Measurements from ENCODE around the gene OR7A5.
"Not testable (repeated sequence)": the region's sequence is repeated elsewhere in the genome, so short reads cannot be mapped to it uniquely, and the experiment has no call there.

OR7A5 gene

GRCh38 chr19:14783410-14783998 lies 51.5 kb downstream of the OR7A5 start:
- DNase-seq, result not testable (repeated sequence)

- DNase-seq, result no peak
Measured at GRCh38 chr19:14782626-14783409, 52.2 kb downstream of the OR7A5 start.

DNA sequence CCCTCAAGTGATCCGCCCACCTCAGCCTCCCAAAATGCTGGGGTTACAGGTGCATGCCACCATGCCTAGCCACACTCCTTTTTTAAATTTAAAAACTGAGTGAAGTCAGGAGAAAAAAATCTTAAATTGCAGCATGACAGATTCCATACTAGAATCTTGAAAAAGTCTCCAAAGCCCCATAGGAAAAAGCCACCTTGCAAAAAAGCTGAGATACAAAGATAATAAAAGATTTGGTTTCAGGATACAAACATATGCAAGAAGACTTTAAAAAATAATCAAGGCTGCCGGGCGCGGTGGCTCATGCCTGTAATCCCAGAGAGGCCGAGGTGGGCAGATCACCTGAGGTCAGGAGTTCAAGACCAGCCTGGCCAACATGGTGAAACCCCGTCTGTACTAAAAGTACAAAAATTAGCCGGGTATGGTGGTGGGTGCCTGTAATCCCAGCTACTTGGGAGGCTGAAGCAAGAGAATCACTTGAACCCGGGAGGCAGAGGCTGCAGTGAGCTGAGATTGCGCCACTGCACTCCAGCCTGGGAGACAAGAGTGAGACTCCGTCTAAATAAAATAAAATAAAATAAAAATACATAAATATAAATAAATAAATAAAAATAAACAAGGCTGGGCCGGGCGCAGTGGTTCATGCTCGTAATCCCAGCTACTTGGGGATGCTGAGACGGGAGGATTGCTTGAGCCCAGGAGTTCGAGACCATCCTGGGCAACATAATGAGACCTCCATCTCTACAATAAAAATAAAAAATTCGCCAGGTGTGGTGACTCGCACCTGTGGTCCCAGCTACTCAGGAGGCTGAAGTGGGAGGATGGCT lies 53.1 kb downstream of the OR7A5 start:
- not testable (repeated sequence) for DNase-seq

DNA sequence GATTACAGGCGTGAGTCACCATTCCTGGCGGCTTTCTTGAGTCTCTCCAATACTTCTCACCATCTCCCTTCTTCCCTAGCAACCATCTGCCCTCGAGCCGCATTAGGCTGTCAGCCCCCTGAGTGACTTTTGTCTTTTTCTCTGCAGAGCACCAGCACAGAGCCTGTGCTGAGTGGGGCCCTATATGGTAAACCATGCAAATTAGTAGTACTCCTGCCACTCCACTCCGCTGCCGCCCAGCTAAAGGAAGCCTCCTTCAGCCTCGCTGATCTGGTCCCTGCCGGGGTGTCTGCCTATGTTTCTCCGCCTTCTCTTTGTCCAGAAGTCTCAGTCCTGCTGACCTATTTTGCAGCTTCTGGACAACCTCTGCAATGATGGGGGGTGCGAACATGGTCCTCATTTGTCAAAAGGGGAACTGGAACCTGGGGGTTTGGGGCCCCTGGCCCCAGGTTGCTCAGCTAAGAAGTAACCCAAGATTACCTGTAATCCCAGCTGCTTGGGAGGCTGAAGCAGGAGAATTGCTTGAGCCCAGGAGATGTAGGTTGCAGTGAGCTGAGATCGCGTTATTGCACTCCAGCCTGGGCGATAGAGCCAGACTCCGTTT lies 54.3 kb downstream of the OR7A5 start:
- not testable (repeated sequence) for DNase-seq

DNA sequence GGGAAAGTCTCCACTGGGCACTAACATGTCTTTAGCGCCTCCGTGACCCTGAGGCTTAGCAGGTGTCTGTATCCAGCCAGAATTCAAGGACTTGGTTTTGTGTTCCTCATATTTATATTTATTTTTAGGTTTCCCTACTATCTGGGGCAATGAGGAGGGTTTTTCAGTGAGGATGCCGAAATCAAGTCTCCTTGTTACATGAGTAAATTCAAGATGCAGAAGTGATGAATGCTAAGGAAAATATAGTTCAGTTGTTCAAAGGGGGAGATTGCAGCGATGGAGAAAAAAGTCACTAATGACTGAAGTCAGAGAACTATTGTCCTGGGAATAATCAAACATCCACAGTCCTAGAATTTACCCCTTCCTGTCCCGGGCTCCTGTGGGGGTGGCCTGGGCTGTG lies 55.8 kb downstream of the OR7A5 start:
- DNase-seq, result no peak

DNA sequence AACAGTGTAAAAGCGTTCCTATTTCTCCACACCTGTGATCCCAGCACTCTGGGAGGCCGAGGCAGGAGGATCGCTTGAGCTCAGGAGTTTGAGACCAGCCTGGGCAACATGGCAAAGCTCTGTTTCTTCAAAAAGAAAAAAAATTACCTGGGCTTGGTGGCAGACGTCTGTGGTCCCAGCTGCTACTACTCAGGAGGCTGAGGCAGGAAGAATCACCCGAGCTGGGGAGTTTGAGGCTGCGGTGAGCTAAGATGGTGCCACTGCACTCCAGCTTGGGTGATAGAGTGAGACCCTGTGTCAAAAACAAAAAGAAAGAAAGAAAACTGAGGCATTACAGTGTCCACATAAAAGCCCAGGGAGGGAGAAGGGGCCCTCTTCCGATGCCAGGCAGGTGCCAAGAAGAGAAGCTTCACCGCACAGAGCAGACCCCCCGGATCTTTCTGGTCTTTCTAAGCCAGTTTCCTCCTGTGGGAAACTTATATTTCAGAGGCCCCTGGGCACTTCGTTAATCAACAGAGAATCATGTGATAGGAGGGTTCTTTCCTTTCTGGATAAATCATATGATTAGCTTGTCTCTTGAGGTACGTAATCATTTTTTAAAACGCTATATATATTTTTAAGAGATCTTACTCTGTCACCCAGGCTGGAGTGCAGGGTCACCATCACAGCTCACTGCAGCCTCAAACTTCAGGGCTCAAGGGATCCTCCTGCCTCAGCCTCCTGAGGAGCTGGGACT lies 56.7 kb downstream of the OR7A5 start, which contains the start of gene ADGRE2:
TSS of gene ADGRE2 (minus strand) at position 451 of the 736 bp plus-strand sequence. CDS start 1,804 bp downstream, outside the sequence.
- DNase-seq, result not testable (repeated sequence)

DNA sequence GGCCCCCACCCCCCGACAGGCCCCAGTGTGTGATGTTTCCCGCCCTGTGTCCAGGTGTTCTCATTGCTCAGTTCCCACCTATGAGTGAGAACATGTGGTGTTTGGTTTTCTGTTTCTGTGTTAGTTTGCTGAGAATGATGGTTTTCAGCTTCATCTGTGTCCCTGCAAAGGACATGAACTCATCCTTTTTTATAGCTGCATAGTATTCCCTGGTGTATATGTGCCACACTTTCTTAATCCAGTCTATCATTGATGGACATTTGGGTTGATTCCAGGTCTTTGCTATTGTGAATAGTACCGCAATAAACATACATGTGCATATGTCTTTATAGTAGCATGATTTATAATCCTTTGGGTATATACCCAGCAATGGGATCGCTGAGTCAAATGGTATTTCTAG lies 57.3 kb downstream of the OR7A5 start:
- not testable (repeated sequence) for DNase-seq

All from activated CD4-positive, alpha-beta T cell treated with anti-CD3 and anti-CD28 coated beads for 48 hours (primary cell).